Natural killer cell (primary cell): ENCODE measurements around the gene NLRP3. TPM values are rescaled to one million over a fixed set of nuclear protein-coding genes. Genes with fewer than 3 reads are reported as not detected.

Experiments used
- ATAC-seq, 3 donors: fragments of 150-1000 bp in 2 of 3; fragments of 200-7000 bp in 1 of 3; cut with Tn5 transposase; 1 replicate in 1 of 3; 2 replicates in 2 of 3; pipeline ENCODE4 v1.10.0; 2021; ENCODE audit warnings: mild to moderate bottlenecking in 2 of 3, moderate library complexity in 2 of 3
- DNase-seq, 2 donors: peaks; one replicate each; pipeline versions ENCODE4 v3.0.0 to v3.0.0-alpha.2; 2013 to 2021; ENCODE audit warnings: mixed read lengths in 1 of 2
- H3K27ac ChIP-seq: one replicate; pipeline ENCODE4 v1.5.1; 2013; ENCODE audit warnings: mild to moderate bottlenecking, low read length
- H3K27me3 ChIP-seq: one replicate; pipeline ENCODE4 v1.6.1; 2013; ENCODE audit warnings: low read length; ENCODE audit not compliant: control insufficient read depth, insufficient read depth
- H3K36me3 ChIP-seq: one replicate; pipeline ENCODE4 v1.6.1; 2013; ENCODE audit warnings: low read length; ENCODE audit not compliant: control insufficient read depth, insufficient read depth
- H3K4me1 ChIP-seq: one replicate; pipeline ENCODE4 v1.6.1; 2013; ENCODE audit warnings: low read length; ENCODE audit not compliant: control insufficient read depth, insufficient read depth
- H3K4me3 ChIP-seq: one replicate; pipeline ENCODE4 v1.5.1; 2013; ENCODE audit warnings: low read length
- H3K9me3 ChIP-seq: one replicate; pipeline ENCODE4 v1.6.1; 2013; ENCODE audit warnings: low read length; ENCODE audit not compliant: control insufficient read depth, insufficient read depth
- H3K27ac Mint-ChIP-seq, 2 donors: one replicate each; pipeline ENCODE4 v1.8.0; 2022; ENCODE audit warnings: mild to moderate bottlenecking in 2 of 2, mixed read lengths in 2 of 2, moderate library complexity in 1 of 2
- H3K27me3 Mint-ChIP-seq, 2 donors: one replicate each; pipeline ENCODE4 v1.8.0; 2022; ENCODE audit warnings: low read depth in 2 of 2, mixed read lengths in 2 of 2
- H3K36me3 Mint-ChIP-seq: one replicate; pipeline ENCODE4 v1.8.0; 2022; ENCODE audit warnings: mixed read lengths
- H3K4me1 Mint-ChIP-seq, 2 donors: one replicate each; pipeline ENCODE4 v1.8.0; 2022; ENCODE audit warnings: mixed read lengths in 2 of 2
- H3K4me3 Mint-ChIP-seq: one replicate; pipeline ENCODE4 v1.8.0; 2022; ENCODE audit warnings: mild to moderate bottlenecking, moderate library complexity, mixed read lengths
- H3K9me3 Mint-ChIP-seq, 2 donors: one replicate each; pipeline ENCODE4 v1.8.0; 2022; ENCODE audit warnings: mixed read lengths in 2 of 2
- WGBS: methylation state at CpG from one replicate; pipeline ENCODE4 v1.1.7; 2013; ENCODE audit warnings: missing lambda C conversion rate; ENCODE audit not compliant: insufficient coverage; 5-methylcytosine and 5-hydroxymethylcytosine counted together
- intact Hi-C: fragments of 100-400 bp; cut with micrococcal nuclease; formaldehyde crosslinking; loops from one replicate; pipeline ENCODE4 v1.14.2; 2022
- total RNA-seq, 4 donors: library from RNA; stranded (reverse); fragments of 120-200 nt in 1 of 4; gene quantifications; one replicate each; pipeline versions ENCODE4 v1.2.3 to v1.2.4, GENCODE V29; 2013 to 2022
- TF ChIP-seq, protein P1 (sequence below): fragments of 200-600 bp; IDR thresholded peaks from one replicate; pipeline ENCODE4 v1.8.0; 2022; ENCODE audit warnings: antibody characterized with exemption

Gene NLRP3
- total RNA-seq, 3 donors from 2014 or later (not counting 1 experiment from before 2014, with no cell fraction given), result 11.3 to 34.1 (median 11.7) TPM

DNA sequence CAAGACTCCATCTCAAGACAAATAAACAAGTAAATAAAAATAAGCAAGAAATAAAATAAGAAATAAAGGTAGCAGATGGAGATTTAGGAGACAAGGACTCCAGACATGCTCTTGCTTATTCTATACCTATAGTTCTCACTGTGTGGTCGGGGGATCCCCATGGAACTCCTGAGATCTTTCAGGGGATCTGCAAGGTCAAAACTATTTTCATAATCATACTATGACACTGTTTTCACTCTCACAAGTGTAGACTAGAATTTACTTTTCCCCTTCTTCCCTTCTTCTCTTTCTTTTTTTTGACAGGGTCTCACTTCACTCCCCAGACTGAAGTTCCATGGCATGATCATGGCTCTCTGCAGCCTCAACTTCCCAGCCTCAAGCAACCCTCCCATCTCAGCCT is 29.8 kb upstream of the NLRP3 start:
- no peaks in the 10 kb centered on the region for H3K36me3 Mint-ChIP-seq
- peaks cover 7 to 8% of the 10 kb centered on the region in 2 donors for H3K4me1 Mint-ChIP-seq
- H3K9me3 Mint-ChIP-seq, result no peaks in the 10 kb centered on the region
- no peak overlapping the region for H3K27ac Mint-ChIP-seq
- Histone ChIP-seq H3K27ac (no peak overlapping the region), H3K36me3 (no peaks in the 10 kb centered on the region), H3K4me3 (no peak overlapping the region), H3K9me3 (peaks cover 2% of the 10 kb centered on the region), H3K4me1 (peaks cover 12% of the 10 kb centered on the region), H3K27me3 (no peaks in the 10 kb centered on the region)
- DNase-seq (no peak), ATAC-seq (no peak)
- peaks cover 5 to 7% of the 10 kb centered on the region in 2 donors for H3K27me3 Mint-ChIP-seq
- TF ChIP-seq, protein P1, sequence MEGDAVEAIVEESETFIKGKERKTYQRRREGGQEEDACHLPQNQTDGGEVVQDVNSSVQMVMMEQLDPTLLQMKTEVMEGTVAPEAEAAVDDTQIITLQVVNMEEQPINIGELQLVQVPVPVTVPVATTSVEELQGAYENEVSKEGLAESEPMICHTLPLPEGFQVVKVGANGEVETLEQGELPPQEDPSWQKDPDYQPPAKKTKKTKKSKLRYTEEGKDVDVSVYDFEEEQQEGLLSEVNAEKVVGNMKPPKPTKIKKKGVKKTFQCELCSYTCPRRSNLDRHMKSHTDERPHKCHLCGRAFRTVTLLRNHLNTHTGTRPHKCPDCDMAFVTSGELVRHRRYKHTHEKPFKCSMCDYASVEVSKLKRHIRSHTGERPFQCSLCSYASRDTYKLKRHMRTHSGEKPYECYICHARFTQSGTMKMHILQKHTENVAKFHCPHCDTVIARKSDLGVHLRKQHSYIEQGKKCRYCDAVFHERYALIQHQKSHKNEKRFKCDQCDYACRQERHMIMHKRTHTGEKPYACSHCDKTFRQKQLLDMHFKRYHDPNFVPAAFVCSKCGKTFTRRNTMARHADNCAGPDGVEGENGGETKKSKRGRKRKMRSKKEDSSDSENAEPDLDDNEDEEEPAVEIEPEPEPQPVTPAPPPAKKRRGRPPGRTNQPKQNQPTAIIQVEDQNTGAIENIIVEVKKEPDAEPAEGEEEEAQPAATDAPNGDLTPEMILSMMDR, result no peak
- no peak overlapping the region for H3K4me3 Mint-ChIP-seq
- intact Hi-C loops, result no loop called here
- WGBS, result 79% methylated on average over 1 of the region's 1 CpG

DNA sequence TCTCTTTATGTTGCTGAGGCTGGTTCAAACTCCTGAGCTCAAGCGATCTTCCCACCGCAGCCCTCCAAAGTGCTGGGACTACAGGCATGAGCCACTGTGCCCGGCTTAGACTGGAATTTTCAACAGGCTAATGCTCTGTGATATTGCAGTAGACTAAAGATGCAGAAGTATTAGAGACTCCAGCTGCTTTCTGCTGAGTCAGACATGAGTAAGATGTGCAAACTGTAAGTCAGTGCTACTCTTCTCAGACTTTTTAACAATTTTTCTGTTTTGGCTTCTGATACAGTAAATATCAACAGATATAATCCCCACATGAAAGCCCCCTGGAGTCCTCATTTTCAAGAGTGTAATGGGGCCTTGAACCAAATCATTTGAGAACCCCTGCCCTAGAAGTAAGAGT is 29.3 kb upstream of the NLRP3 start:
- Mint-ChIP-seq H3K27ac (no peak overlapping the region), H3K36me3 (no peaks in the 10 kb centered on the region), H3K4me3 (no peak overlapping the region), H3K4me1 (peaks cover 7 to 8% of the 10 kb centered on the region in 2 donors), H3K27me3 (peaks cover 5 to 7% of the 10 kb centered on the region in 2 donors), H3K9me3 (no peaks in the 10 kb centered on the region)
- WGBS, result 77% methylated on average over 3 of the region's 3 CpGs
- TF ChIP-seq, protein P1, result no peak
- ATAC-seq, result no peak
- intact Hi-C loops, result no loop called here
- H3K4me1 ChIP-seq, result peaks cover 12% of the 10 kb centered on the region
- no peaks in the 10 kb centered on the region for H3K27me3 ChIP-seq
- H3K36me3 ChIP-seq, result no peaks in the 10 kb centered on the region
- peaks cover 2% of the 10 kb centered on the region for H3K9me3 ChIP-seq
- no peak overlapping the region for H3K4me3 ChIP-seq
- DNase-seq, result no peak
- H3K27ac ChIP-seq, result no peak overlapping the region

DNA sequence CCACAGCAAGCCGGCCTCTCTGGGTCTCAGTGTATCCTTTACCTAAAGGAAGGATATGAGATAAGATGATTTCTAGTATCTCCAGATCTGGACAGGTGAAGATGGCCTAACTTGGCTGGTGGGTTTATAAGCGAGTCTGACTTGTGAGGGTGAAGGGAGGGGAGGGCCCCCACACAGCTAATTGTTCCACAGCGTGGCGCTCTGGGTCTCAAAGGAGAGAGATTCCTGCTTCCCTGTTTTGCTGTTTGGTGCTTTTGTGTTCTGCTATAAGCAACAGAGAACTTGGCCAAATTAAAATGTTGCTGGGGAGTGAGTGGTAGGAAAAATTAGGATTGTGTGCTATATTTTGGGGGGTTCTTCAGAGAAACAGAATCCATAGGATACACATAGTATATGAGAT is 28.9 kb upstream of the NLRP3 start:
- intact Hi-C loops, result no loop called here
- no peaks in the 10 kb centered on the region for H3K27me3 ChIP-seq
- H3K27ac Mint-ChIP-seq, result no peak overlapping the region
- no peak overlapping the region for H3K4me3 ChIP-seq
- peaks cover 5 to 7% of the 10 kb centered on the region in 2 donors for H3K27me3 Mint-ChIP-seq
- H3K36me3 ChIP-seq, result no peaks in the 10 kb centered on the region
- ATAC-seq (no peak), DNase-seq (no peak)
- no peak overlapping the region for H3K4me3 Mint-ChIP-seq
- TF ChIP-seq, protein P1, result no peak
- H3K36me3 Mint-ChIP-seq, result no peaks in the 10 kb centered on the region
- H3K4me1 Mint-ChIP-seq, result peaks cover 7 to 8% of the 10 kb centered on the region in 2 donors
- WGBS, result 93% methylated on average over 4 of the region's 4 CpGs
- peaks cover 12% of the 10 kb centered on the region for H3K4me1 ChIP-seq
- peaks cover 2% of the 10 kb centered on the region for H3K9me3 ChIP-seq
- H3K9me3 Mint-ChIP-seq, result no peaks in the 10 kb centered on the region
- no peak overlapping the region for H3K27ac ChIP-seq

DNA sequence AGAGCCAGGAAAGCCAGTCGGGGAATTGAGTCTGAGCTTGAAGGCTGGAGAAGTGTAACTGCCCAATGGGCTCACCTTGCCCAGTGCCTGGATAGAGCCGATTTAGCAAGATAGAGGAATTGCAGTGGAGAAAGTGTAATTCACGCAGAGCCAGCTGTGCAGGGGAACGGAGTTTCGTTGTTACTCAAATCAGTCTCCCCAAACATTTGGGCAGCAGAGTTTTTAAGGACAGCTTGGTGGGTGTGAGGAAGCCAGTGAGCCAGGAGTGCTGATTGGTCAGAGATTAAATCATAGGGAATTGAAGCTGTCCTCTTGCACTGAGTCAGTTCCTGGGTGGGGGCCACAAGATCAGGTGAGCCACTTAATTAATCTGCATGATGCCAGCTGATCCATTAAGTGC is 28.4 kb upstream of the NLRP3 start:
- Mint-ChIP-seq H3K27me3 (peaks cover 5 to 7% of the 10 kb centered on the region in 2 donors), H3K4me1 (peaks cover 7 to 8% of the 10 kb centered on the region in 2 donors), H3K27ac (no peak overlapping the region), H3K4me3 (no peak overlapping the region), H3K36me3 (no peaks in the 10 kb centered on the region), H3K9me3 (no peaks in the 10 kb centered on the region)
- no peak overlapping the region for H3K4me3 ChIP-seq
- peaks cover 2% of the 10 kb centered on the region for H3K9me3 ChIP-seq
- intact Hi-C loops, result no loop called here
- H3K36me3 ChIP-seq, result no peaks in the 10 kb centered on the region
- no peaks in the 10 kb centered on the region for H3K27me3 ChIP-seq
- no peak overlapping the region for H3K27ac ChIP-seq
- TF ChIP-seq, protein P1, result no peak
- 85% methylated on average over 5 of the region's 5 CpGs for WGBS
- no peak for DNase-seq
- peaks cover 12% of the 10 kb centered on the region for H3K4me1 ChIP-seq
- no peak for ATAC-seq
